HL-60 (cell line): ENCODE measurements around the gene ATG4B.

Source experiments
- DNase-seq, 2 experiments: peaks; one replicate each; pipeline ENCODE4 v3.0.0-alpha.2; 2010 to 2020; ENCODE audit warnings: low read depth in 1 of 2, low spot score in 1 of 2
- H3K27ac ChIP-seq: fragments of 250-450 bp; sonication (Bioruptor Pico); replicated peaks from 2 replicates; pipeline ENCODE4 v1.5.1; 2020; ENCODE audit warnings: mild to moderate bottlenecking, moderate library complexity
- H3K27me3 ChIP-seq: fragments of 250-450 bp; sonication (Bioruptor Pico); 2 replicates; pipeline ENCODE4 v1.5.1; 2021; ENCODE audit warnings: mild to moderate bottlenecking, moderate library complexity; ENCODE audit not compliant: insufficient read depth, poor library complexity, severe bottlenecking
- H3K4me3 ChIP-seq: replicated peaks from 2 replicates; pipeline ENCODE4 v1.5.1; 2011; ENCODE audit warnings: mild to moderate bottlenecking, control low read depth, low read length; ENCODE audit not compliant: insufficient read depth
- GABPA ChIP-seq: IDR thresholded peaks from 2 replicates; pipeline ENCODE4 v1.6.1; 2012; ENCODE audit warnings: low read depth
- POLR2AphosphoS5 ChIP-seq: IDR thresholded peaks from 2 replicates; pipeline ENCODE4 v1.6.1; 2012; ENCODE audit warnings: low read depth
- SPI1 ChIP-seq: IDR thresholded peaks from 2 replicates; pipeline ENCODE4 v1.6.1; 2012; ENCODE audit warnings: low read depth, mild to moderate bottlenecking, borderline replicate concordance
- TF ChIP-seq, protein P1 (sequence below): IDR thresholded peaks from one replicate; pipeline ENCODE4 v1.5.1; 2011; ENCODE audit warnings: low read length, control low read depth, inconsistent platforms; ENCODE audit not compliant: insufficient read depth
- TF ChIP-seq, protein P2 (sequence below): IDR thresholded peaks from 2 replicates; pipeline ENCODE4 v1.6.1; 2012; ENCODE audit warnings: low read depth; ENCODE audit not compliant: insufficient replicate concordance

The ATG4B gene

DNA sequence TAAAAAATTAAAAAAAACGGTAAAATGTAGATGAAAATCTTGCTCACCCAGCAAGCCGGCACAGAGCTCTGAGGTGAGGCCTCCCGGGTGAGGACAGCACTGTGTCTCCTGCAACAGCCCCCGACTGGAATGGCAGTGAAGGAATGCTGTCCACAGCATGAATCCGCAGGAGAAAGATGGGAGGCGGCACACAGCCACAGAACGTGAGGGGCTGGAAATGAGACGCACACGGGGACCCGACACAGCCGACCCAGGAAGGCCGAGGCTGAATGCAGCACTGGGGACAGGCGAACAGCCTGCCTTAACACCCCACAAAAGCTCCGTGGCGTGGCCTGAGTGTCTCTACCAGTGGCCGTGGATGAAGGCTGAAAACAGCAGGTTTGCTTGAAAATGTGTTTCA is 44.2 kb upstream of the ATG4B start:
- DNase-seq, result no peak
- Histone ChIP-seq H3K27ac (no peak overlapping the region), H3K4me3 (no peak overlapping the region), H3K27me3 (no peaks in the 10 kb centered on the region)
- TF ChIP-seq GABPA, result no peak
- no peak for TF ChIP-seq POLR2AphosphoS5
- TF ChIP-seq, protein P1, sequence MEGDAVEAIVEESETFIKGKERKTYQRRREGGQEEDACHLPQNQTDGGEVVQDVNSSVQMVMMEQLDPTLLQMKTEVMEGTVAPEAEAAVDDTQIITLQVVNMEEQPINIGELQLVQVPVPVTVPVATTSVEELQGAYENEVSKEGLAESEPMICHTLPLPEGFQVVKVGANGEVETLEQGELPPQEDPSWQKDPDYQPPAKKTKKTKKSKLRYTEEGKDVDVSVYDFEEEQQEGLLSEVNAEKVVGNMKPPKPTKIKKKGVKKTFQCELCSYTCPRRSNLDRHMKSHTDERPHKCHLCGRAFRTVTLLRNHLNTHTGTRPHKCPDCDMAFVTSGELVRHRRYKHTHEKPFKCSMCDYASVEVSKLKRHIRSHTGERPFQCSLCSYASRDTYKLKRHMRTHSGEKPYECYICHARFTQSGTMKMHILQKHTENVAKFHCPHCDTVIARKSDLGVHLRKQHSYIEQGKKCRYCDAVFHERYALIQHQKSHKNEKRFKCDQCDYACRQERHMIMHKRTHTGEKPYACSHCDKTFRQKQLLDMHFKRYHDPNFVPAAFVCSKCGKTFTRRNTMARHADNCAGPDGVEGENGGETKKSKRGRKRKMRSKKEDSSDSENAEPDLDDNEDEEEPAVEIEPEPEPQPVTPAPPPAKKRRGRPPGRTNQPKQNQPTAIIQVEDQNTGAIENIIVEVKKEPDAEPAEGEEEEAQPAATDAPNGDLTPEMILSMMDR, result no peak
- TF ChIP-seq, protein P2, sequence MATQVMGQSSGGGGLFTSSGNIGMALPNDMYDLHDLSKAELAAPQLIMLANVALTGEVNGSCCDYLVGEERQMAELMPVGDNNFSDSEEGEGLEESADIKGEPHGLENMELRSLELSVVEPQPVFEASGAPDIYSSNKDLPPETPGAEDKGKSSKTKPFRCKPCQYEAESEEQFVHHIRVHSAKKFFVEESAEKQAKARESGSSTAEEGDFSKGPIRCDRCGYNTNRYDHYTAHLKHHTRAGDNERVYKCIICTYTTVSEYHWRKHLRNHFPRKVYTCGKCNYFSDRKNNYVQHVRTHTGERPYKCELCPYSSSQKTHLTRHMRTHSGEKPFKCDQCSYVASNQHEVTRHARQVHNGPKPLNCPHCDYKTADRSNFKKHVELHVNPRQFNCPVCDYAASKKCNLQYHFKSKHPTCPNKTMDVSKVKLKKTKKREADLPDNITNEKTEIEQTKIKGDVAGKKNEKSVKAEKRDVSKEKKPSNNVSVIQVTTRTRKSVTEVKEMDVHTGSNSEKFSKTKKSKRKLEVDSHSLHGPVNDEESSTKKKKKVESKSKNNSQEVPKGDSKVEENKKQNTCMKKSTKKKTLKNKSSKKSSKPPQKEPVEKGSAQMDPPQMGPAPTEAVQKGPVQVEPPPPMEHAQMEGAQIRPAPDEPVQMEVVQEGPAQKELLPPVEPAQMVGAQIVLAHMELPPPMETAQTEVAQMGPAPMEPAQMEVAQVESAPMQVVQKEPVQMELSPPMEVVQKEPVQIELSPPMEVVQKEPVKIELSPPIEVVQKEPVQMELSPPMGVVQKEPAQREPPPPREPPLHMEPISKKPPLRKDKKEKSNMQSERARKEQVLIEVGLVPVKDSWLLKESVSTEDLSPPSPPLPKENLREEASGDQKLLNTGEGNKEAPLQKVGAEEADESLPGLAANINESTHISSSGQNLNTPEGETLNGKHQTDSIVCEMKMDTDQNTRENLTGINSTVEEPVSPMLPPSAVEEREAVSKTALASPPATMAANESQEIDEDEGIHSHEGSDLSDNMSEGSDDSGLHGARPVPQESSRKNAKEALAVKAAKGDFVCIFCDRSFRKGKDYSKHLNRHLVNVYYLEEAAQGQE, result no peak
- TF ChIP-seq SPI1, result no peak

GRCh38 chr2:241595600-241596140 is 41.8 kb upstream of the ATG4B start:
- TF ChIP-seq, protein P1, result peak; percentile 5
- TF ChIP-seq SPI1 (no peak), POLR2AphosphoS5 (no peak)
- TF ChIP-seq, protein P2, result no peak
- no peak for DNase-seq
- H3K27ac ChIP-seq, result no peak overlapping the region

DNA sequence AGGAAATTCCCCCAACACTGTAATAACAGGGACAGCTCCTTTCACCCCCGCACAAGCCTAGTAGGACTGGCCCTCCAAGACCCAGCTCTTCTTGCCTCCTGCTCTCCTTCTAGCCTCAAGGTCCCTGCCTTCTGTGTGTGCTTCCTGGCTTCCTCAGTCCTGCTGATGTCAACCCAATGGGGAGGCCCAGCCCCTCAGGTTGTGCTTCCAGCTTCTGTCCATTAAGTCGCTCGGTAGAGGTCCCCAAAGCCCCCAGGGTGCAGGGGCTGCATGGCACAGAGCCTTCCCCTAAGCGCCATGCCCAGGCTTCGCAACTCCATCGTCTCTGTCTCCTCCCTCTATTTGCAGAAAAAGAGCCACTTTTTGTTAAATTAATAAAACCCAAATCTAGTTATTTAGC is 39.9 kb upstream of the ATG4B start:
- Histone ChIP-seq H3K27ac (no peak overlapping the region), H3K27me3 (no peaks in the 10 kb centered on the region), H3K4me3 (no peak overlapping the region)
- no peak for TF ChIP-seq GABPA
- TF ChIP-seq, protein P2, result no peak
- no peak for TF ChIP-seq SPI1
- TF ChIP-seq, protein P1, result no peak
- TF ChIP-seq POLR2AphosphoS5, result no peak
- no peak for DNase-seq

More at GRCh38 chr2:241595600-241596140, 41.8 kb upstream of the ATG4B start:
- Histone ChIP-seq H3K27me3 (no peaks in the 10 kb centered on the region), H3K4me3 (no peak overlapping the region)
